BE2C (cell line): ENCODE results near the gene CORO2B.

Experiments used
- DNase-seq: peaks from one replicate; pipeline ENCODE4 v3.0.0-alpha.2; 2020
- H3K27me3 ChIP-seq: fragments of 250-450 bp; sonication (Bioruptor Pico); 2 replicates; pipeline ENCODE4 v1.5.1; 2020; ENCODE audit warnings: mild to moderate bottlenecking
- H3K36me3 ChIP-seq: fragments of 250-450 bp; sonication (Bioruptor Pico); 2 replicates; pipeline ENCODE4 v1.5.1; 2020; ENCODE audit warnings: mild to moderate bottlenecking
- H3K4me1 ChIP-seq: fragments of 250-450 bp; sonication (Bioruptor Pico); 2 replicates; pipeline ENCODE4 v1.5.1; 2020
- H3K4me3 ChIP-seq: 2 replicates; pipeline ENCODE4 v1.5.1; 2011; ENCODE audit warnings: low read depth, low read length
- H3K9me3 ChIP-seq: fragments of 250-450 bp; sonication (Bioruptor Pico); 2 replicates; pipeline ENCODE4 v1.5.1; 2020
- TF ChIP-seq, protein P1 (sequence below): IDR thresholded peaks from 2 replicates; pipeline ENCODE4 v1.5.1; 2012; ENCODE audit warnings: mild to moderate bottlenecking, low read depth, low read length

Gene CORO2B

DNA sequence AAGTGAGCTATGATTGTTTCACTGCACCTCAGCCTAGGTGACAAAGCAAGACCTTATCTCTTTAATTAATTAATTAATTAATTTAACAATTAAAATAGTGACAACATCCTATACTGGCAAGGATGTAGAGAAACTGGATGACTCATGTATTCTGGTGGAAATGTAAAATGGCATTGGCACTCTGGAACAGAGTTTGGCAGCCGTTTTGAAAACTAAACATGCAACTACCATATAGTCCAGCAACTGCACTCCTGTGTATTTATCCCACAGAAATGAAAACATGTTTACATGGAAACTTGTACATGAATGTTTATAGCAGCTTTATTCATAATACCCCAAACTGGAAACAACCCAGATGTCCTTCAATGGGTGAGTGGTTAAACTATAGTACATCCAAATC, 185.3 kb downstream of the CORO2B start:
- 0 out of 2 replicates have a peak, but pooled peaks cover 7% of the 10 kb centered on the region for H3K27me3 ChIP-seq
- no peak for DNase-seq
- no peak overlapping the region for H3K4me3 ChIP-seq
- no peaks in the 10 kb centered on the region for H3K36me3 ChIP-seq
- TF ChIP-seq, protein P1, sequence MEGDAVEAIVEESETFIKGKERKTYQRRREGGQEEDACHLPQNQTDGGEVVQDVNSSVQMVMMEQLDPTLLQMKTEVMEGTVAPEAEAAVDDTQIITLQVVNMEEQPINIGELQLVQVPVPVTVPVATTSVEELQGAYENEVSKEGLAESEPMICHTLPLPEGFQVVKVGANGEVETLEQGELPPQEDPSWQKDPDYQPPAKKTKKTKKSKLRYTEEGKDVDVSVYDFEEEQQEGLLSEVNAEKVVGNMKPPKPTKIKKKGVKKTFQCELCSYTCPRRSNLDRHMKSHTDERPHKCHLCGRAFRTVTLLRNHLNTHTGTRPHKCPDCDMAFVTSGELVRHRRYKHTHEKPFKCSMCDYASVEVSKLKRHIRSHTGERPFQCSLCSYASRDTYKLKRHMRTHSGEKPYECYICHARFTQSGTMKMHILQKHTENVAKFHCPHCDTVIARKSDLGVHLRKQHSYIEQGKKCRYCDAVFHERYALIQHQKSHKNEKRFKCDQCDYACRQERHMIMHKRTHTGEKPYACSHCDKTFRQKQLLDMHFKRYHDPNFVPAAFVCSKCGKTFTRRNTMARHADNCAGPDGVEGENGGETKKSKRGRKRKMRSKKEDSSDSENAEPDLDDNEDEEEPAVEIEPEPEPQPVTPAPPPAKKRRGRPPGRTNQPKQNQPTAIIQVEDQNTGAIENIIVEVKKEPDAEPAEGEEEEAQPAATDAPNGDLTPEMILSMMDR: no peak
- no peaks in the 10 kb centered on the region; the same call in 1 of the 2 replicates for H3K4me1 ChIP-seq
- no peaks in the 10 kb centered on the region for H3K9me3 ChIP-seq

DNA sequence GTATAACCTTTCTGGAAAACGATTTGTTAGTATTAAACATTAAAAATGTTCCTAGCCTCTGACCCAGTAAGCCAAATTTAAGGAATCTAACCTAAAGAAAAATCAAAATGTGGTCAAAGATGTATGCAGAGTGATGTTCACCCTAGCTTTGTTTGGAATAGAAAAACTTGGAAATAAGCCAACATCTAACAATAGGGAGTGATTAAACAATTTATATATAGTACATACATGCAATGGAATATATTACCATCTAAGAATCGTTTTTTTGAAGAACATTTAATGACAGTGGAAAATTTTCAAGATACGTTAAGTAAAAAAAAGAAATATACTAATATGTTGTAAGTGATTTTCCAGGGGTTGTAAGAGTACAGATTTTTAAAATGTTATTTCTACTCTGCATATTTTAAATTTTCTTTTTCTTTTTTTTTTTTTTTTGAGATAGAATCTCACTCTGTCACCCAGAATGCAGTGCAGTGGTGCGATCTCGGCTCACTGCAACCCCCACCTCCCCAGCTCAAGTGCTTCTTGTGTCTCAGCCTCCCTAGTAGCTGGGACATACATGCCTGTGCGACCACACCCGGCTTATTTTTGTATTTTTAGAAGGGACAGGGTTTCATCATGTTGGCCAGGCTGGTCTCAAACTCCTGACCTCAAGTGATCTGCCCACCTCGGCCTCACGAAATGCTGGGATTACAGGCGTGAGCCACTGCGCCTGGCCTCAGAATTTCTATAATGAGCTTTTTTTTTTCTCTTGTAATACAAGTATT, 187.0 kb downstream of the CORO2B start:
- no peaks in the 10 kb centered on the region for H3K36me3 ChIP-seq
- H3K27me3 ChIP-seq: 0 out of 2 replicates have a peak, but pooled peaks cover 7% of the 10 kb centered on the region
- no peak for DNase-seq
- TF ChIP-seq, protein P1: no peak
- no peaks in the 10 kb centered on the region for H3K9me3 ChIP-seq
- no peaks in the 10 kb centered on the region; the same call in 1 of the 2 replicates for H3K4me1 ChIP-seq
- no peak overlapping the region for H3K4me3 ChIP-seq

DNA sequence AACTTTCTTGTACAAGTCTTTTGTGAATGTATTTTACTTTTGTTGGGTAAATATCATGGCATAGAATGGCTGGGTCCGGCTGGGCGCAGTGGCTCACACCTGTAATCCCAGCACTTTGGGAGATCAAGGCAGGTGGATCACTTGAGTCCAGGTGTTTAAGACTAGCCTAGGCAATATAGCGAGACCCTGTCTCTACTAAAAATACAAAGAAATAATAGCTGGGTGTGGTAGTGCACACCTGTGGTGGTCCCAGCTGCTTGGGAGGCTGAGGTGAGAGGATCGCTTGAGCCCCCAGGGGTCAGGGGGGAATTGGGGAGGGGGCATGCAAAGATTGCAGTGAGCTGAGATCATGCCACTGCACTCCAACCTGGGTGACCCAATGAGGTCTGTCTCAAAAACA, 189.0 kb downstream of the CORO2B start:
- no peaks in the 10 kb centered on the region for H3K4me1 ChIP-seq
- no peak overlapping the region for H3K4me3 ChIP-seq
- no peaks in the 10 kb centered on the region for H3K9me3 ChIP-seq
- no peak for DNase-seq
- TF ChIP-seq, protein P1: no peak
- H3K36me3 ChIP-seq: no peaks in the 10 kb centered on the region
- H3K27me3 ChIP-seq: no peaks in the 10 kb centered on the region

DNA sequence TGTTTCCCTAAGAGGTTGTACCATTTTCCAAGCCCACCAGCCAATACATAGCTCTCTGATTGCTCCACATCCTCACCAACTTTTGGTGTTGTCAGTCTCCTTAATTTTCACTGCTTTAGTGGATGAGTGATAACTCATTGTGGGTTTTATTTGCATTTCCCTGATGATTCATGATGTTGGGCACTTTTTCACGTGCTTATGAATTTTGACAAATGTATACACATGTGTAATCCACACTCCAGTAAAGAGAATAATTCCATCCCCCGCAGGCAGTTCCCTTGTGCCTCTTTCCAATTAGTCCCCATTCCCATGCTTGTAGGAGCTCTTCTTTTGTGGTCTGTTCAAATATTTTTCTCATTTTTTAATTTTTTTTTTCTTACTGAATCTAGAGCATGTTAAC, 189.5 kb downstream of the CORO2B start:
- H3K36me3 ChIP-seq: no peaks in the 10 kb centered on the region
- DNase-seq: no peak
- H3K27me3 ChIP-seq: no peaks in the 10 kb centered on the region
- H3K4me3 ChIP-seq: no peak overlapping the region
- TF ChIP-seq, protein P1: no peak
- no peaks in the 10 kb centered on the region for H3K9me3 ChIP-seq
- H3K4me1 ChIP-seq: no peaks in the 10 kb centered on the region

DNA sequence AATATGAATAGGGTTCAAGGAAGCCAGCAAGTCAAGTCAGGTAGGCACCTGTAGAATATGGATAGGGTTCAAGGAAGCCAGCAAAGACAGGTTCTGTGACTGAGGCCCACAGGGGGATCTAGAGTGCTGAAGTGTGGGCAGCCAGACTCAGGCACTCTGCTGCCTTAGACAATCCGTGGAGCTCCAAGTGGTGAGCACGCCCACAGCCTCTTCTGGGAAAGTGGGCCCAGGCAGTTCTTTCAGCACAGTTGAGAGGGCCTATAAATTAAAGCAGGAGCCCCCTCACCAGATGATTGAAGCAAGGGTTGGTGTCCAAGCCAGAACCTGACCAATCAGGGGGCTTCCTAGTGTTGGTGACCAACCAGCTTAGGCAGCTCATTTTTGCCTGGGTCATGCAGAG, 190.9 kb downstream of the CORO2B start:
- no peaks in the 10 kb centered on the region for H3K36me3 ChIP-seq
- TF ChIP-seq, protein P1: no peak
- H3K27me3 ChIP-seq: no peaks in the 10 kb centered on the region
- no peaks in the 10 kb centered on the region for H3K9me3 ChIP-seq
- DNase-seq: no peak
- no peak overlapping the region for H3K4me3 ChIP-seq
- H3K4me1 ChIP-seq: no peaks in the 10 kb centered on the region

DNA sequence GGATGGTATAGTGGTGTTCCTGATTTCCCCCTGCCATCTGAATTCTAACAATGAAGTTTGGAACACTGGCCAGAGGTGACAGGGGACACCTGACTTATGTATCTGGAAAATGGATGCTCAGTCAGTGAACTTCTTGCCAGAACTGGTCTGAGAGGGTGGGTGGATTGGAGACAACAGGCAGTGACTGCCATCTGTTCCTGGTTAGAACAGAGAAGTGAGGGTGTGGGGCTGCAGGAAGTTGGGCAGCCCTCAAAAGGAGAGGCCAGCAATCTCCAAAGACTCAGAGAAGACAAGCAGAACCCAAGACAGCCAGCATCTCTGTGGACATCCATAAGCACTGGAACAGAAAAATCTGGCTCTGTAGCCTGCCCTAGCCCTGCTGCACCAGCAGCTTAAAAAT, 191.4 kb downstream of the CORO2B start:
- Histone ChIP-seq H3K4me1 (no peaks in the 10 kb centered on the region), H3K27me3 (no peaks in the 10 kb centered on the region), H3K36me3 (no peaks in the 10 kb centered on the region), H3K4me3 (no peak overlapping the region), H3K9me3 (no peaks in the 10 kb centered on the region)
- TF ChIP-seq, protein P1: no peak
- no peak for DNase-seq
